ENCODE measurements around the gene AEBP2. TPM values are rescaled to one million over a fixed set of nuclear protein-coding genes. Genes with fewer than 3 reads are reported as not detected.

AEBP2 gene
- total and polyA plus RNA-seq, 9 of the 15 experiments (the other 6 are each of a cell fraction or from before 2014, with no cell fraction given), result 5.7 to 43.7 (median 10.3) TPM

- TF ChIP-seq ZMIZ1 (IDR thresholded peaks at IDR 0.05; ENCODE audit: low read depth in 2 of 2, low read length in 2 of 2) (no peak), NFE2 (IDR thresholded peaks at IDR 0.05; ENCODE audit: low read depth) (no peak)
Measured at GRCh38 chr12:19520646-19521415, 81.5 kb downstream of the AEBP2 start (continued).

- Histone ChIP-seq H3K27ac (ENCODE audit: extremely low read depth, low read depth, low read length) (no peak overlapping the region), H3K4me2 (ENCODE audit: insufficient read depth, low read length) (no peak overlapping the region), H3K9me1 (ENCODE audit: control insufficient read depth, insufficient read depth, low read length) (no peaks in the 10 kb centered on the region), H2AFZ (ENCODE audit: low read depth, low read length) (no peak overlapping the region), H3K9me3 (replicated peaks; ENCODE audit: control insufficient read depth, insufficient read depth, low read depth, low read length) (no peaks in the 10 kb centered on the region), H3K4me1 (replicated peaks in 1 of 2; ENCODE audit: control insufficient read depth in 2 of 2, insufficient read depth in 2 of 2, low read length in 2 of 2) (no peaks in the 10 kb centered on the region), H3K79me2 (ENCODE audit: control insufficient read depth, insufficient read depth, low read length) (no peaks in the 10 kb centered on the region), H3K27me3 (ENCODE audit: control insufficient read depth in 2 of 2, insufficient read depth in 2 of 2, low read length in 2 of 2) (no peaks in the 10 kb centered on the region), H4K20me1 (replicated peaks; ENCODE audit: control insufficient read depth, insufficient read depth, low read length) (no peaks in the 10 kb centered on the region; the same call in 1 of the 2 replicates), H3K4me3 (no peak overlapping the region), H3K36me3 (ENCODE audit: control insufficient read depth, insufficient read depth, low read length) (peaks cover 2% of the 10 kb centered on the region; the same call in 1 of the 3 replicates), H3K9ac (ENCODE audit: insufficient read depth in 1 of 2, low read depth in 2 of 2, low read length in 2 of 2) (no peak overlapping the region)
- FAIRE-seq, result no peak
- POLR2A ChIA-PET, result interaction anchor here (1.1 kb wide), 1 partner anchor 10 kb away, joined by 3 read pairs; no protein-coding TSS in a partner anchor
- intact Hi-C loops (cut with micrococcal nuclease) (no loop called here), in situ Hi-C loops (cut with MboI) (no loop called here)
- WGBS (ENCODE audit: insufficient coverage, low coverage, missing lambda C conversion rate), result 86% methylated on average over 6 of the region's 7 CpGs
- no peak for ATAC-seq
- CTCF ChIA-PET (ENCODE audit: low intra/inter-chr PET ratio), result no interaction called here
- DNase-seq (ENCODE audit: extremely low read depth in 1 of 4, low spot score in 3 of 4), result no peak
- no TSS peak for BruUV-seq (replicated peaks)
- TF ChIP-seq SMARCA5 (IDR thresholded peaks at IDR 0.05) (no peak), SRF (CRISPR knock-in tag; IDR thresholded peaks at IDR 0.05) (no peak), ZNF436 (CRISPR knock-in tag; IDR thresholded peaks at IDR 0.05) (no peak), BRF2 (IDR thresholded peaks at IDR 0.05; ENCODE audit: borderline replicate concordance, insufficient read depth, insufficient read length) (no peak), HCFC1 (IDR thresholded peaks at IDR 0.05; ENCODE audit: low read depth, low read length) (no peak), SRSF7 (optimal IDR thresholded peaks at IDR 0.05; ENCODE audit: low read depth, low read length) (no peak), IRF1 (CRISPR knock-in tag; IDR thresholded peaks at IDR 0.05; ENCODE audit: borderline replicate concordance) (no peak), HES1 (IDR thresholded peaks at IDR 0.05; ENCODE audit: low read depth) (no peak), ERF (CRISPR knock-in tag; IDR thresholded peaks at IDR 0.05) (no peak), LEF1 (IDR thresholded peaks at IDR 0.05) (no peak)
Measured at GRCh38 chr12:19525274-19525673, 86.0 kb downstream of the AEBP2 start.

Data from K562 (cell line).